DMS 273 (cell line): ENCODE measurements around the gene CREBBP.

ENCODE experiments used
- DNase-seq: peaks from one replicate; lab custom pipeline; 2025; ENCODE audit not compliant: unreplicated experiment; lab: John Stamatoyannopoulos, UW

CREBBP gene

GRCh38 chr16:3879887-3880564 lies 487 bp downstream of the CREBBP start:
- DNase-seq, result peak; percentile 84

- peak; percentile 46 for DNase-seq
Measured at GRCh38 chr16:3879258-3879886, 1.1 kb downstream of the CREBBP start.

GRCh38 chr16:3878610-3879009 lies 1.9 kb downstream of the CREBBP start:
- no peak for DNase-seq

GRCh38 chr16:3876695-3877094 lies 3.8 kb downstream of the CREBBP start:
- no peak for DNase-seq

GRCh38 chr16:3876160-3876559 lies 4.4 kb downstream of the CREBBP start:
- no peak for DNase-seq

GRCh38 chr16:3874794-3875692 lies 5.5 kb downstream of the CREBBP start:
- no peak for DNase-seq

GRCh38 chr16:3874242-3874641 lies 6.3 kb downstream of the CREBBP start:
- peak; percentile 60 for DNase-seq

- no peak for DNase-seq
Measured at GRCh38 chr16:3873482-3874173, 6.9 kb downstream of the CREBBP start.

GRCh38 chr16:3872216-3872895 lies 8.2 kb downstream of the CREBBP start:
- no peak for DNase-seq

GRCh38 chr16:3868967-3869366 lies 11.5 kb downstream of the CREBBP start:
- no peak for DNase-seq

- no peak for DNase-seq
Measured at GRCh38 chr16:3868556-3868955, 12.0 kb downstream of the CREBBP start.

GRCh38 chr16:3866703-3867431 lies 13.6 kb downstream of the CREBBP start:
- no peak for DNase-seq

- DNase-seq, result no peak
Measured at GRCh38 chr16:3865241-3865640, 15.3 kb downstream of the CREBBP start.

GRCh38 chr16:3864562-3864961 lies 16.0 kb downstream of the CREBBP start:
- no peak for DNase-seq

- no peak for DNase-seq
Measured at GRCh38 chr16:3863587-3863986, 16.9 kb downstream of the CREBBP start.

- DNase-seq, result no peak
Measured at GRCh38 chr16:3861808-3862451, 18.6 kb downstream of the CREBBP start.

GRCh38 chr16:3859889-3860288 lies 20.6 kb downstream of the CREBBP start:
- DNase-seq, result peak; percentile 32

GRCh38 chr16:3858801-3859200 lies 21.7 kb downstream of the CREBBP start:
- DNase-seq, result no peak

- no peak for DNase-seq
Measured at GRCh38 chr16:3857189-3858043, 23.1 kb downstream of the CREBBP start.
